GM12891 (cell line): ENCODE measurements around the gene MAP3K20.

ENCODE experiments used
- POLR2A ChIP-seq: IDR thresholded peaks from 2 replicates; pipeline ENCODE4 v1.6.1; 2011; ENCODE audit warnings: low read depth, low read length, control low read depth
- POLR2AphosphoS5 ChIP-seq: IDR thresholded peaks from 2 replicates; pipeline ENCODE4 v1.6.1; 2011; ENCODE audit warnings: low read depth, low read length, control low read depth

DNA sequence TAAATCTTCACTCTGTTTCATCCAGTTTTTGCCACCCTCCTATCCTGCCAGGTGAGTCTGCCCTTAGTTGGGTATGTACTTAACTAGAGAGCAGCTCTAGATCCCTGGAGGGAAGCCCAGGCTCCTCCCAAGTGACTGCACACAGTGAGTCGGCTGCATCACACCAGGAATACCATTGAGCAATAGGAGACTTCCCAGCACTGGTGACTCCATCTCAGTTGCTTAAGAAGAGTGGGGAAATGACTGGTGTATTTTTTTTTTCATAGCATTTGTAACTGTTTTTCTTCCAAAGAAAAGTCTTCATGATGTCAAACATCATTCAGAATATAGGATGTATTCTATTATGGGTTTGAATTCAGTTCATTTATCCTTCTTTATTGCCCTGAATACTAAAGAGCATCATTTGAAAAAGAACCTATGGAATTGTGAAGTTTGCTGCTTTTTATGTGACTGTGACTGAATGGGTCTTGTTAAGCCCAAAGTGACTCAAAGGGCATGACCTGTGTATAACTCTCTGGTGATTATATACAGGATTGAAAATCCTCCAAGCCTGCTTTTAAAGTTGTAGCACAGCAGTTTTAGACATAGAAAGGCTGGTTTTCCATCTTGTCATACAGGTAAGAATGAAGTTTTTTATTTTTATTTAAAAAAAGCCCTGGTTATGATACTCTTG, 84.3 kb downstream of the MAP3K20 start:
- TF ChIP-seq POLR2A: no peak
- TF ChIP-seq POLR2AphosphoS5: no peak
